HG03103 (cell line): ENCODE results near the gene RPL34.
"Not testable (repeated sequence)": the region's sequence is repeated elsewhere in the genome, so short reads cannot be mapped to it uniquely, and the experiment has no call there.

Source experiments
- ATAC-seq: cut with Tn5 transposase; IDR thresholded peaks from one replicate; pipeline ENCODE4 v1.9.1; 2021; ENCODE audit warnings: low read depth; ENCODE audit not compliant: unreplicated experiment

RPL34 gene

GRCh38 chr4:108620101-108620932, at the start of gene RPL34:
Gene RPL34 (plus strand): TSS chr4:108620576. CDS start chr4:108621960, 1,384 bp downstream.
- peak; percentile 100 for ATAC-seq

- no peak for ATAC-seq
Observed at GRCh38 chr4:108570993-108571569, 49.3 kb upstream of the RPL34 start.

GRCh38 chr4:108574402-108574801, 46.0 kb upstream of the RPL34 start:
- ATAC-seq, result no peak

- no peak for ATAC-seq
Observed at GRCh38 chr4:108581083-108581482, 39.3 kb upstream of the RPL34 start.

GRCh38 chr4:108586778-108587177, 33.6 kb upstream of the RPL34 start:
- ATAC-seq, result no peak

GRCh38 chr4:108588878-108589277, 31.5 kb upstream of the RPL34 start:
- ATAC-seq, result no peak

GRCh38 chr4:108589961-108590360, 30.4 kb upstream of the RPL34 start:
- no peak for ATAC-seq

- ATAC-seq, result no peak
Observed at GRCh38 chr4:108590776-108591175, 29.6 kb upstream of the RPL34 start.

GRCh38 chr4:108592674-108592986, 27.7 kb upstream of the RPL34 start:
- no peak for ATAC-seq

GRCh38 chr4:108594296-108594695, 26.1 kb upstream of the RPL34 start:
- not testable (repeated sequence) for ATAC-seq

- ATAC-seq, result no peak
Observed at GRCh38 chr4:108596344-108596743, 24.0 kb upstream of the RPL34 start.

GRCh38 chr4:108601106-108601505, 19.3 kb upstream of the RPL34 start:
- no peak for ATAC-seq

- ATAC-seq, result no peak
Observed at GRCh38 chr4:108601532-108601931, 18.8 kb upstream of the RPL34 start.

- no peak for ATAC-seq
Observed at GRCh38 chr4:108602163-108602562, 18.2 kb upstream of the RPL34 start.

GRCh38 chr4:108607079-108607815, 13.1 kb upstream of the RPL34 start:
- ATAC-seq, result no peak

GRCh38 chr4:108611365-108611764, 9.0 kb upstream of the RPL34 start:
- no peak for ATAC-seq

GRCh38 chr4:108612365-108612764, 8.0 kb upstream of the RPL34 start:
- no peak for ATAC-seq

- peak; percentile 2 for ATAC-seq
Observed at GRCh38 chr4:108619372-108620100, 840 bp upstream of the RPL34 start.

GRCh38 chr4:108620933-108621905, 843 bp downstream of the RPL34 start:
- no peak for ATAC-seq

- ATAC-seq, result no peak
Observed at GRCh38 chr4:108622022-108622421, 1.6 kb downstream of the RPL34 start.
